ENCODE measurements around the gene HOATZ. TPM values are rescaled to one million over a fixed set of nuclear protein-coding genes. Genes with fewer than 3 reads are reported as not detected.

HOATZ gene
- total RNA-seq, 1 experiment from 2014 or later = not detected

DNA sequence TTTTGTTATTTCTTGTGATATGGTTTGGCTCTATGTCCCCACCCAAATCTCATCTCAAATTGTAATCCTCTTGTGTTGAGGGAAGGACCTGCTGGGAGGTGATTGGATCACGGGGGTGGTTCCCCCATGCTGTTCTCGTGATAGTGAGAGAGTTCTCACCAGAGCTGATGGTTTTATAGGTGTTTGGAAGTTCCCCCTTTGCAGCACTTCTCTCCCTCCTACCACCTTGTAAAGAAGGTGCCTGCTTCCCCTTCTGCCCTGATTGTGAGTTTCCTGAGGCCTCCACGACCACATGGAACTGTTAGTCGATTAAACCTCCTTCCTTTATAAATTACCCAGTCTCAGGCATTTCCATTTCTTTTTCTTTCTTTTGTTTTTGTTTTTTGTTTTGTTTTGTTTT is 63.2 kb downstream of the HOATZ start:
- no peaks in the 10 kb centered on the region for H3K79me2 ChIP-seq (ENCODE audit: low read length)
- no peaks in the 10 kb centered on the region for H3K27me3 ChIP-seq (ENCODE audit: low read length)
- POLR2A ChIA-PET (ENCODE audit: unreplicated experiment) = no interaction called here
- no peak overlapping the region for H2AFZ ChIP-seq (ENCODE audit: low read length)
- H3K4me3 ChIP-seq (ENCODE audit: low read length) = no peak overlapping the region
- no peak overlapping the region for H3K9ac ChIP-seq (ENCODE audit: low read length)
- no peaks in the 10 kb centered on the region for H3K9me2 ChIP-seq (replicated peaks; ENCODE audit: low read length)
- intact Hi-C loops (cut with micrococcal nuclease) = loop anchor here (5.0 kb wide), 1 partner anchor 296 kb away; no protein-coding TSS in a partner anchor
- CTCF ChIA-PET = no interaction called here
- TF ChIP-seq EZH2phosphoT487 (IDR thresholded peaks at IDR 0.05; ENCODE audit: borderline replicate concordance, low read length) = no peak
- TF ChIP-seq, protein P1, sequence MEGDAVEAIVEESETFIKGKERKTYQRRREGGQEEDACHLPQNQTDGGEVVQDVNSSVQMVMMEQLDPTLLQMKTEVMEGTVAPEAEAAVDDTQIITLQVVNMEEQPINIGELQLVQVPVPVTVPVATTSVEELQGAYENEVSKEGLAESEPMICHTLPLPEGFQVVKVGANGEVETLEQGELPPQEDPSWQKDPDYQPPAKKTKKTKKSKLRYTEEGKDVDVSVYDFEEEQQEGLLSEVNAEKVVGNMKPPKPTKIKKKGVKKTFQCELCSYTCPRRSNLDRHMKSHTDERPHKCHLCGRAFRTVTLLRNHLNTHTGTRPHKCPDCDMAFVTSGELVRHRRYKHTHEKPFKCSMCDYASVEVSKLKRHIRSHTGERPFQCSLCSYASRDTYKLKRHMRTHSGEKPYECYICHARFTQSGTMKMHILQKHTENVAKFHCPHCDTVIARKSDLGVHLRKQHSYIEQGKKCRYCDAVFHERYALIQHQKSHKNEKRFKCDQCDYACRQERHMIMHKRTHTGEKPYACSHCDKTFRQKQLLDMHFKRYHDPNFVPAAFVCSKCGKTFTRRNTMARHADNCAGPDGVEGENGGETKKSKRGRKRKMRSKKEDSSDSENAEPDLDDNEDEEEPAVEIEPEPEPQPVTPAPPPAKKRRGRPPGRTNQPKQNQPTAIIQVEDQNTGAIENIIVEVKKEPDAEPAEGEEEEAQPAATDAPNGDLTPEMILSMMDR (conservative IDR thresholded peaks at IDR 0.05; ENCODE audit: low read depth, low read length) = no peak
- no peak for TF ChIP-seq EZH2 (IDR thresholded peaks at IDR 0.05; ENCODE audit: low read length, unreplicated experiment)
- ATAC-seq (no peak), DNase-seq (no peak)
- no peaks in the 10 kb centered on the region for H3K9me3 ChIP-seq (ENCODE audit: low read length)
- no peaks in the 10 kb centered on the region for H3F3A ChIP-seq (ENCODE audit: low read length, unreplicated experiment)
- no TSS peak for BruUV-seq (replicated peaks)
- no peaks in the 10 kb centered on the region for H4K20me1 ChIP-seq (ENCODE audit: low read length)
- no peak overlapping the region for H3K4me2 ChIP-seq (ENCODE audit: low read length)
- H3K36me3 ChIP-seq (ENCODE audit: low read depth, low read length) = no peaks in the 10 kb centered on the region
- no peak overlapping the region for H3K27ac ChIP-seq (ENCODE audit: low read length)
- H3K4me1 ChIP-seq (ENCODE audit: insufficient read depth, low read length) = no peaks in the 10 kb centered on the region

DNA sequence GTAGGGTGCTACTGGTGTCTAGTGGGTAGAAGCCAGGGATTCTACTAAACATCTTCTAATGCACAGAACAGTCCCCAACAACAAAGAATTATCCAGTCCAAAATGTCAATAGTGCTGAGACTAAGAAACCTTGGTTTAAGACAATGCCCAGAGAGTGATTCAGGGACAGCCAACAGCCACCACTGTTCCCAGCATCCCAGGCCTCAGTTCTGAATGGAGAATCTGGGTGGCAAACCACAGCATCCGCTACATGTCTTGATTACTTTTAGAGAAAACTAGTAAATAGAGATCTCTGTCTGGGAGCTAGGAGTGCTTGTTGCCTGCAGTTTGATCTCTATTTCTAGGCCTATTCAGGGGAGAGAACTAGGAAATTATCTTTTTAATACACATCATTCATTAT is 66.8 kb downstream of the HOATZ start:
- no peak overlapping the region for H3K27ac ChIP-seq (ENCODE audit: low read length)
- DNase-seq (no peak), ATAC-seq (no peak)
- no peak overlapping the region for H3K9ac ChIP-seq (ENCODE audit: low read length)
- no TSS peak for BruUV-seq (replicated peaks)
- no peaks in the 10 kb centered on the region for H3K27me3 ChIP-seq (ENCODE audit: low read length)
- no peak overlapping the region for H2AFZ ChIP-seq (ENCODE audit: low read length)
- H3K4me3 ChIP-seq (ENCODE audit: low read length) = no peak overlapping the region
- H3K4me1 ChIP-seq (ENCODE audit: insufficient read depth, low read length) = peaks cover 5% of the 10 kb centered on the region; the same call in 1 of the 2 replicates
- no peaks in the 10 kb centered on the region for H3K9me2 ChIP-seq (replicated peaks; ENCODE audit: low read length)
- intact Hi-C loops (cut with micrococcal nuclease) = no loop called here
- H4K20me1 ChIP-seq (ENCODE audit: low read length) = no peaks in the 10 kb centered on the region
- H3K36me3 ChIP-seq (ENCODE audit: low read depth, low read length) = no peaks in the 10 kb centered on the region
- ChIA-PET POLR2A (ENCODE audit: unreplicated experiment) (no interaction called here), CTCF (no interaction called here)
- H3K4me2 ChIP-seq (ENCODE audit: low read length) = no peak overlapping the region
- H3K79me2 ChIP-seq (ENCODE audit: low read length) = no peaks in the 10 kb centered on the region
- H3F3A ChIP-seq (ENCODE audit: low read length, unreplicated experiment) = no peaks in the 10 kb centered on the region
- H3K9me3 ChIP-seq (ENCODE audit: low read length) = no peaks in the 10 kb centered on the region
- no peak for TF ChIP-seq EZH2phosphoT487 (IDR thresholded peaks at IDR 0.05; ENCODE audit: borderline replicate concordance, low read length)
- TF ChIP-seq EZH2 (IDR thresholded peaks at IDR 0.05; ENCODE audit: low read length, unreplicated experiment) = no peak
- TF ChIP-seq, protein P1 (conservative IDR thresholded peaks at IDR 0.05; ENCODE audit: low read depth, low read length) = no peak

DNA sequence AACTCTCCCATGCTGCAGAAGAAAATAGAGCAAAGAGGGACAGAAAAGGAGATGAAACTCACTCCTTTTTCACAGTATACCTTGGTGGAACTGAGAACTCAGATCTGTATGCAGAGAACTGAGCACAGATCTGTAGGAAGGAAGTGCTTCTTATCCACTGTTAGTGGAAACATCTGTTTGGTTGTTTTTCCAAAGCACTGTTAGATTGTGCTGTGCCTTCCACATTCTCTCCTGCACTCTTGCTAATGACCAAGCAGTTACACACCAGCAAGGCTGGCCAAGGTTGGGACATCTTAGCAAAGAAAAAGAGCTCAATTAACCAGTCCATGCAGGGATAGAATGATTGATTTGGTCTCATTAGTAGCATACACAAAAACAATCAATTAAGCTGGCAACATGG is 67.6 kb downstream of the HOATZ start:
- Histone ChIP-seq H3F3A (ENCODE audit: low read length, unreplicated experiment) (no peaks in the 10 kb centered on the region), H3K27ac (ENCODE audit: low read length) (no peak overlapping the region), H3K36me3 (ENCODE audit: low read depth, low read length) (no peaks in the 10 kb centered on the region), H4K20me1 (ENCODE audit: low read length) (no peaks in the 10 kb centered on the region), H3K4me3 (ENCODE audit: low read length) (no peak overlapping the region), H3K4me1 (ENCODE audit: insufficient read depth, low read length) (peaks cover 5% of the 10 kb centered on the region; the same call in 1 of the 2 replicates), H3K27me3 (ENCODE audit: low read length) (no peaks in the 10 kb centered on the region), H2AFZ (ENCODE audit: low read length) (no peak overlapping the region), H3K9ac (ENCODE audit: low read length) (no peak overlapping the region), H3K4me2 (ENCODE audit: low read length) (no peak overlapping the region), H3K9me2 (replicated peaks; ENCODE audit: low read length) (no peaks in the 10 kb centered on the region), H3K79me2 (ENCODE audit: low read length) (no peaks in the 10 kb centered on the region), H3K9me3 (ENCODE audit: low read length) (no peaks in the 10 kb centered on the region)
- ChIA-PET CTCF (no interaction called here), POLR2A (ENCODE audit: unreplicated experiment) (no interaction called here)
- TF ChIP-seq EZH2 (IDR thresholded peaks at IDR 0.05; ENCODE audit: low read length, unreplicated experiment) (no peak), EZH2phosphoT487 (IDR thresholded peaks at IDR 0.05; ENCODE audit: borderline replicate concordance, low read length) (no peak)
- TF ChIP-seq, protein P1 (conservative IDR thresholded peaks at IDR 0.05; ENCODE audit: low read depth, low read length) = no peak
- no TSS peak for BruUV-seq (replicated peaks)
- ATAC-seq (no peak), DNase-seq (no peak)
- intact Hi-C loops (cut with micrococcal nuclease) = no loop called here

Data from PC-3 (cell line).